HepG2 (cell line): ENCODE results near the gene TP53TG5. TPM values are rescaled to one million over a fixed set of nuclear protein-coding genes. Genes with fewer than 3 reads are reported as not detected.

Experiments
- ATAC-seq: fragments of 200-7000 bp; cut with Tn5 transposase; 3 replicates; pipeline ENCODE4 v1.9.1; 2020; ENCODE audit warnings: mild to moderate bottlenecking, moderate library complexity
- BruUV-seq: library from RNA; stranded (reverse); fragments of 400-500 nt; replicated peaks from 2 replicates; lab custom pipeline; 2021; lab: Mats Ljungman, UMichigan
- CTCF ChIA-PET: fragments of 300-600 bp; formaldehyde crosslinking; extraction: SDS; loops from one replicate; lab custom pipeline; 2021; ENCODE audit warnings: low total read pairs, inconsistent platforms, low intra/inter-chr PET ratio; lab: Yijun Ruan, JAX
- POLR2A ChIA-PET: fragments of 350-600 bp; sonication (Branson Sonifier 250); formaldehyde crosslinking; loops from one replicate; lab custom pipeline; 2020; ENCODE audit warnings: antibody characterized with exemption, inconsistent platforms; lab: Yijun Ruan, JAX
- DNase-seq: peaks from one replicate; pipeline ENCODE4 v3.0.0-alpha.2; 2015; ENCODE audit warnings: low spot score
- FAIRE-seq: peaks from 3 replicates; lab custom pipeline; 2011; peaks lifted over from hg19 to GRCh38; lab: Jason Lieb, UNC
- H2AFZ ChIP-seq: one replicate; pipeline ENCODE4 v1.6.1; 2011; ENCODE audit warnings: low read length, inconsistent platforms
- H3K27ac ChIP-seq: fragments of 300-600 bp; 3 replicates; pipeline ENCODE4 v1.8.0; 2011; ENCODE audit warnings: mixed run types, mild to moderate bottlenecking, mixed read lengths, low read length, inconsistent platforms; ENCODE audit not compliant: insufficient read depth; ENCODE audit errors: extremely low read length
- H3K27me3 ChIP-seq, 2 experiments: fragments of 200-600 bp in 1 of 2; 2 replicates in 1 of 2; 3 replicates in 1 of 2; pipeline versions ENCODE4 v1.6.0 to v1.8.0; 2011; ENCODE audit warnings: low read length in 2 of 2, mild to moderate bottlenecking in 2 of 2, moderate library complexity in 2 of 2, inconsistent platforms in 1 of 2; ENCODE audit not compliant: insufficient read depth in 2 of 2, control insufficient read depth in 1 of 2
- H3K36me3 ChIP-seq, 2 experiments: fragments of 200-600 bp in 1 of 2; replicated peaks in 1 of 2; 2 replicates in 1 of 2; 3 replicates in 1 of 2; pipeline versions ENCODE4 v1.5.1 to v1.8.0; 2011; ENCODE audit warnings: low read length in 2 of 2, inconsistent platforms in 1 of 2; ENCODE audit not compliant: insufficient read depth in 2 of 2, control insufficient read depth in 1 of 2
- H3K4me1 ChIP-seq: 2 replicates; pipeline ENCODE4 v1.5.1; 2012; ENCODE audit warnings: low read length, inconsistent platforms; ENCODE audit not compliant: insufficient read depth
- H3K4me2 ChIP-seq: 2 replicates; pipeline ENCODE4 v1.6.0; 2011; ENCODE audit warnings: low read depth, low read length, inconsistent platforms
- H3K4me3 ChIP-seq, 3 experiments: fragments of 200-600 bp in 1 of 3; sonication (generic), shearing (Covaris generic) in 1 of 3; replicated peaks in 1 of 3; 2 replicates each; pipeline ENCODE4 v1.5.1; 2011 to 2016; ENCODE audit warnings: low read length in 3 of 3, inconsistent platforms in 2 of 3, low read depth in 2 of 3, mild to moderate bottlenecking in 2 of 3, control low read depth in 1 of 3, mixed read lengths in 1 of 3; ENCODE audit not compliant: insufficient read depth in 1 of 3
- H3K79me2 ChIP-seq: one replicate; pipeline ENCODE4 v1.6.1; 2011; ENCODE audit warnings: low read length, inconsistent platforms; ENCODE audit not compliant: insufficient read depth
- H3K9ac ChIP-seq: 2 replicates; pipeline ENCODE4 v1.6.0; 2011; ENCODE audit warnings: mild to moderate bottlenecking, low read depth, low read length, inconsistent platforms; ENCODE audit not compliant: insufficient read depth
- H3K9me3 ChIP-seq: 2 replicates; pipeline ENCODE4 v1.5.1; 2012; ENCODE audit warnings: mild to moderate bottlenecking, low read length
- H4K20me1 ChIP-seq: 2 replicates; pipeline ENCODE4 v1.6.0; 2011; ENCODE audit warnings: inconsistent platforms, mild to moderate bottlenecking, low read length, moderate library complexity; ENCODE audit not compliant: insufficient read depth
- BORCS8-MEF2B ChIP-seq: sonication (generic); formaldehyde crosslinking; IDR thresholded peaks from 2 replicates; pipeline ENCODE4 v1.8.0; 2022; ENCODE audit warnings: mild to moderate bottlenecking, missing genetic modification reagents
- DPF2 ChIP-seq: sonication (generic); formaldehyde crosslinking; IDR thresholded peaks from 2 replicates; pipeline ENCODE4 v1.4.0; 2020; ENCODE audit warnings: mild to moderate bottlenecking, low read depth, missing genetic modification reagents, borderline replicate concordance
- EHMT2 ChIP-seq: fragments of 200-600 bp; sonication (generic); IDR thresholded peaks from 2 replicates; pipeline ENCODE4 v1.7.0; 2017; ENCODE audit warnings: antibody characterized with exemption, low read depth, low read length, borderline replicate concordance
- ELF3 ChIP-seq: IDR thresholded peaks from 2 replicates; pipeline ENCODE4 v1.6.1; 2016; ENCODE audit warnings: missing genetic modification reagents, missing compliant biosample characterization
- FOXA3 ChIP-seq: IDR thresholded peaks from 2 replicates; pipeline ENCODE4 v1.6.1; 2016; ENCODE audit warnings: missing genetic modification reagents, missing compliant biosample characterization
- GMEB2 ChIP-seq: IDR thresholded peaks from 2 replicates; pipeline ENCODE4 v1.6.1; 2016; ENCODE audit warnings: missing biosample characterization, missing genetic modification reagents, low read depth
- HMG20B ChIP-seq: conservative IDR thresholded peaks from 2 replicates; pipeline ENCODE4 v1.6.1; 2016; ENCODE audit warnings: missing genetic modification reagents, missing compliant biosample characterization
- KMT2A ChIP-seq: sonication (generic); formaldehyde crosslinking; IDR thresholded peaks from 2 replicates; pipeline ENCODE4 v1.4.0; 2020; ENCODE audit warnings: missing genetic modification reagents
- NONO ChIP-seq, 2 experiments: fragments of 450-650 bp in 1 of 2; sonication (generic) in 1 of 2; formaldehyde crosslinking in 1 of 2; IDR thresholded peaks in 1 of 2; conservative IDR thresholded peaks in 1 of 2; 2 replicates each; pipeline versions ENCODE4 v1.6.1 to v1.8.0; 2017 to 2022; ENCODE audit warnings: mild to moderate bottlenecking in 1 of 2, missing genetic modification reagents in 1 of 2, moderate library complexity in 1 of 2
- NR2C2 ChIP-seq: sonication (generic); formaldehyde crosslinking; IDR thresholded peaks from 2 replicates; pipeline ENCODE4 v1.4.0; 2020; ENCODE audit warnings: missing genetic modification reagents, mild to moderate bottlenecking, moderate library complexity, borderline replicate concordance
- SIN3A ChIP-seq: IDR thresholded peaks from 2 replicates; pipeline ENCODE4 v1.6.1; 2011; ENCODE audit warnings: low read depth, mild to moderate bottlenecking, control low read depth, low read length, borderline replicate concordance
- TFAP4 ChIP-seq: sonication (generic); IDR thresholded peaks from 2 replicates; pipeline ENCODE4 v1.6.1; 2016; ENCODE audit warnings: low read depth, borderline replicate concordance
- ZNF790 ChIP-seq: sonication (generic); formaldehyde crosslinking; IDR thresholded peaks from 2 replicates; pipeline ENCODE4 v1.8.0; 2022; ENCODE audit warnings: missing genetic modification reagents, mild to moderate bottlenecking, borderline replicate concordance
- WGBS: methylation state at CpG from one replicate; pipeline ENCODE4 v1.1.6; 2017; ENCODE audit warnings: low lambda C conversion rate; 5-methylcytosine and 5-hydroxymethylcytosine counted together
- in situ Hi-C: cut with HindIII; loops from 2 replicates; pipeline ENCODE4 v1.10.0; 2017; ENCODE audit warnings: low pct_unique_long_range_greater_than_20kb; ENCODE audit not compliant: extremely low pct_ligation_motif_present
- intact Hi-C: fragments of 100-400 bp; cut with micrococcal nuclease; formaldehyde crosslinking; loops from one replicate; pipeline ENCODE4 v1.10.0; 2022; ENCODE audit not compliant: unreplicated experiment
- polyA plus RNA-seq, 8 experiments: library from polyadenylated mRNA; depleted of rRNA in 3 of 8; stranded (reverse) in 7 of 8; unstranded in 1 of 8; fragments of >200 nt; fragmentation: Illumina TruSeq in 4 of 8; extraction: Trizol in 4 of 8; gene quantifications; 2 replicates each; pipeline versions ENCODE4 v1.2.1 to v1.2.3, GENCODE V29; 2011 to 2016; ENCODE audit warnings: low read depth in 4 of 8, missing spikeins in 1 of 8, mixed read lengths in 1 of 8; ENCODE audit not compliant: insufficient read depth in 1 of 8
- total RNA-seq, 5 experiments: library from RNA; depleted of rRNA; stranded (reverse); fragments of >200 nt; fragmentation: Illumina TruSeq; extraction: Trizol; gene quantifications; 2 replicates each; pipeline ENCODE4 v1.2.3, GENCODE V29; 2016; ENCODE audit warnings: low read depth in 1 of 5
- TF ChIP-seq, protein P1 (sequence below): IDR thresholded peaks from 2 replicates; pipeline ENCODE4 v1.6.1; 2016; ENCODE audit warnings: missing compliant biosample characterization, missing genetic modification reagents, borderline replicate concordance
- TF ChIP-seq, protein P2 (sequence below): sonication (generic); formaldehyde crosslinking; IDR thresholded peaks from 2 replicates; pipeline ENCODE4 v1.9.0; 2021; ENCODE audit warnings: missing genetic modification reagents, borderline replicate concordance

The TP53TG5 gene
- total and polyA plus RNA-seq, 2 of the 13 experiments (the other 11 are each of a cell fraction or from before 2014, with no cell fraction given) = 0.11 TPM; not detected in 1

DNA sequence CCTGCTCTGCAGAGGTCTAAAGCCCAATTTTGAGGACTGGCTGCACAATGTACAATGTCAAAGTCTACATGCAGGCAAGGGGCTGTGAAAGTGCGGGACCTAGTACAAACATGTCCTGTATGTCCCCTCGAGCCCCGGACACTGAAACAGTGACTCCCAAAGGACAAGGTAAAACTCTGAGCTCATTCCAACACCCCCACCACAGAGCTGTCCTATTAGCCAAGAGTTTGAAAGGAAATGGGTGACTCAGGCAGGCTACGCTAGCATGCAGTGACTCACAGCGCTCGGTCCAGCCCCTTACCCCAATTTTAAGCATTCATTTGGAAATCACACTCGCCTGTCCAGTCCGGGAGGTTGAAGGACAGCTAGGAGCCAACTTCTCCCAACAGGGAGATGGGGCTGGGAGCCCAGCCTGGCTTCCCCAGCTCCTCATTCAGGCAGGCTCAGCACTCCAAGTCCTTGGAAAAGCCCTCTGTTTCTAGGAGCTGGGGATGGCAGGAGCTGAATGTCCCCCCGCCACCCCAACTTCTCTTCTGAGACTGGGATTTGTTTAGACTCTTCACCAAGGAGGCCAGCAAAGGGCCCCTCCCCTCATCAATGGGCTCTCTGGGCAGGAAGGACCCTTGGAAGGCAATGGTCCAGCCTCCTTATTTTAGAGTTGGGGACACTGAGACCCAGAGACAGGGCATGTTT, 33.8 kb downstream of the TP53TG5 start:
- peak; percentile 61 for ATAC-seq
- Histone ChIP-seq H3K4me2 (peak overlapping the region; percentile 99), H2AFZ (no peak overlapping the region), H4K20me1 (peaks cover 8% of the 10 kb centered on the region; the same call in 1 of the 2 replicates), H3K79me2 (peaks cover 48% of the 10 kb centered on the region), H3K9me3 (no peaks in the 10 kb centered on the region), H3K9ac (peak overlapping the region; percentile 66), H3K4me3 (peak overlapping the region; percentile 49 to 87 (median 54)), H3K27me3 (peaks cover 0 to 7% of the 10 kb centered on the region in 2 experiments; a peak in 2 of 5 replicates), H3K4me1 (peaks cover 92% of the 10 kb centered on the region), H3K36me3 (no peaks in the 10 kb centered on the region), H3K27ac (peak overlapping the region; percentile 80)
- peak; percentile 95 for FAIRE-seq
- peak; percentile 97 for DNase-seq
- BruUV-seq = no TSS peak
- WGBS = 4% methylated on average over 9 of the region's 9 CpGs
- intact Hi-C loops (loop anchor here (2.0 to 5.0 kb wide), 3 partner anchors 14 to 628 kb away; partner anchors contain the start of genes PIGT and ZNF335), in situ Hi-C loops (no loop called here)
- POLR2A ChIA-PET = interaction anchor here (0.7 to 23.9 kb wide), 18 partner anchors 9 to 1786 kb away, joined by 3 to 1422 read pairs (median 6); partner anchors contain the start of genes PCIF1, PIGT, SDC4 and SGK2
- CTCF ChIA-PET = no interaction called here
- TF ChIP-seq NR2C2 = peak; percentile 59; the same call in 1 of the 2 replicates
- TF ChIP-seq HMG20B (CRISPR knock-in tag) = peak; percentile 11; the same call in 1 of the 2 replicates
- TF ChIP-seq BORCS8-MEF2B (CRISPR knock-in tag) = 0 out of 2 replicates have a peak, but pooled peaks have one; percentile 46
- TF ChIP-seq ELF3 (CRISPR knock-in tag) = peak; percentile 68
- 0 out of 2 replicates have a peak, but pooled peaks have one; percentile 17 for TF ChIP-seq TFAP4
- TF ChIP-seq FOXA3 (CRISPR knock-in tag) = no peak
- no peak for TF ChIP-seq ZNF790 (CRISPR knock-in tag)
- TF ChIP-seq, protein P1, sequence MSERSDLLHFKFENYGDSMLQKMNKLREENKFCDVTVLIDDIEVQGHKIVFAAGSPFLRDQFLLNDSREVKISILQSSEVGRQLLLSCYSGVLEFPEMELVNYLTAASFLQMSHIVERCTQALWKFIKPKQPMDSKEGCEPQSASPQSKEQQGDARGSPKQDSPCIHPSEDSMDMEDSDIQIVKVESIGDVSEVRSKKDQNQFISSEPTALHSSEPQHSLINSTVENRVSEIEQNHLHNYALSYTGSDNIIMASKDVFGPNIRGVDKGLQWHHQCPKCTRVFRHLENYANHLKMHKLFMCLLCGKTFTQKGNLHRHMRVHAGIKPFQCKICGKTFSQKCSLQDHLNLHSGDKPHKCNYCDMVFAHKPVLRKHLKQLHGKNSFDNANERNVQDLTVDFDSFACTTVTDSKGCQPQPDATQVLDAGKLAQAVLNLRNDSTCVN = no peak
- TF ChIP-seq GMEB2 (CRISPR knock-in tag) = no peak
- TF ChIP-seq KMT2A = no peak
- no peak for TF ChIP-seq EHMT2
- peak; percentile 69; the same call in 1 of the 2 replicates for TF ChIP-seq DPF2
- TF ChIP-seq, protein P2, sequence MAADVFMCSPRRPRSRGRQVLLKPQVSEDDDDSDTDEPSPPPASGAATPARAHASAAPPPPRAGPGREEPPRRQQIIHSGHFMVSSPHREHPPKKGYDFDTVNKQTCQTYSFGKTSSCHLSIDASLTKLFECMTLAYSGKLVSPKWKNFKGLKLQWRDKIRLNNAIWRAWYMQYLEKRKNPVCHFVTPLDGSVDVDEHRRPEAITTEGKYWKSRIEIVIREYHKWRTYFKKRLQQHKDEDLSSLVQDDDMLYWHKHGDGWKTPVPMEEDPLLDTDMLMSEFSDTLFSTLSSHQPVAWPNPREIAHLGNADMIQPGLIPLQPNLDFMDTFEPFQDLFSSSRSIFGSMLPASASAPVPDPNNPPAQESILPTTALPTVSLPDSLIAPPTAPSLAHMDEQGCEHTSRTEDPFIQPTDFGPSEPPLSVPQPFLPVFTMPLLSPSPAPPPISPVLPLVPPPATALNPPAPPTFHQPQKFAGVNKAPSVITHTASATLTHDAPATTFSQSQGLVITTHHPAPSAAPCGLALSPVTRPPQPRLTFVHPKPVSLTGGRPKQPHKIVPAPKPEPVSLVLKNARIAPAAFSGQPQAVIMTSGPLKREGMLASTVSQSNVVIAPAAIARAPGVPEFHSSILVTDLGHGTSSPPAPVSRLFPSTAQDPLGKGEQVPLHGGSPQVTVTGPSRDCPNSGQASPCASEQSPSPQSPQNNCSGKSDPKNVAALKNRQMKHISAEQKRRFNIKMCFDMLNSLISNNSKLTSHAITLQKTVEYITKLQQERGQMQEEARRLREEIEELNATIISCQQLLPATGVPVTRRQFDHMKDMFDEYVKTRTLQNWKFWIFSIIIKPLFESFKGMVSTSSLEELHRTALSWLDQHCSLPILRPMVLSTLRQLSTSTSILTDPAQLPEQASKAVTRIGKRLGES (CRISPR knock-in tag) = no peak
- no peak for TF ChIP-seq NONO (IDR thresholded peaks at IDR 0.05)
- TF ChIP-seq NONO (CRISPR knock-in tag; conservative IDR thresholded peaks at IDR 0.05) = no peak
- TF ChIP-seq SIN3A = peak; percentile 51; the same call in 1 of the 2 replicates
